HCT116 (cell line): ENCODE results near the gene ANGPT4. TPM values are rescaled to one million over a fixed set of nuclear protein-coding genes. Genes with fewer than 3 reads are reported as not detected.

Experiments used
- ATAC-seq: fragments of 200-7000 bp; cut with Tn5 transposase; 2 replicates; pipeline ENCODE4 v1.9.1; 2020; ENCODE audit warnings: mild to moderate bottlenecking, moderate library complexity
- BruUV-seq: library from RNA; stranded (reverse); fragments of 400-500 nt; replicated peaks from 2 replicates; lab custom pipeline; 2021; lab: Mats Ljungman, UMichigan
- CTCF ChIA-PET: fragments of 300-600 bp; sonication (Branson Sonifier 250); formaldehyde crosslinking; loops from one replicate; lab custom pipeline; 2021; ENCODE audit warnings: antibody characterized with exemption; lab: Charles Lee
- POLR2A ChIA-PET: fragments of 300-600, 350-600 bp; sonication (Branson Sonifier 250); formaldehyde crosslinking; loops from one replicate; lab custom pipeline; 2021; ENCODE audit warnings: antibody characterized with exemption; lab: Charles Lee
- RAD21 ChIA-PET, 2 experiments: fragments of 300-600 bp; sonication (Branson Sonifier 250); formaldehyde crosslinking; loops; one replicate each; lab custom pipeline; 2023; ENCODE audit warnings: low total read pairs in 2 of 2; ENCODE audit not compliant: uncharacterized antibody in 2 of 2, unreplicated experiment in 2 of 2, low non-redundant PET in 1 of 2; lab: Charles Lee
- DNase-seq: peaks from one replicate; pipeline ENCODE4 v3.0.0-alpha.2; 2010; ENCODE audit warnings: low read depth, low spot score
- H2AFZ ChIP-seq: fragments of 200-600 bp; shearing (Covaris generic), sonication (generic); 2 replicates; pipeline ENCODE4 v1.6.1; 2017; ENCODE audit warnings: low read depth, mixed run types, mixed read lengths, antibody characterized with exemption, low read length; ENCODE audit not compliant: poor library complexity, severe bottlenecking
- H3K27ac ChIP-seq: 2 replicates; pipeline ENCODE4 v1.5.1; 2012; ENCODE audit warnings: low read depth, low read length
- H3K27me3 ChIP-seq: fragments of 200-600 bp; sonication (generic); 2 replicates; pipeline ENCODE4 v1.6.1; 2016; ENCODE audit warnings: mixed run types, low read length, mixed read lengths; ENCODE audit not compliant: insufficient read depth
- H3K36me3 ChIP-seq, 2 experiments: fragments of 200-500 bp in 1 of 2; fragments of 200-600 bp in 1 of 2; sonication (Bioruptor generic) in 1 of 2; sonication (generic) in 1 of 2; 2 replicates each; pipeline versions ENCODE4 v1.5.1 to v1.6.1; 2014 to 2016; ENCODE audit warnings: low read length in 2 of 2, inconsistent platforms in 1 of 2, mixed read lengths in 1 of 2, mixed run types in 1 of 2; ENCODE audit not compliant: insufficient read depth in 2 of 2, control insufficient read depth in 1 of 2
- H3K4me1 ChIP-seq, 2 experiments: fragments of 200-600 bp in 1 of 2; sonication (generic) in 1 of 2; 2 replicates each; pipeline versions ENCODE4 v1.5.1 to v1.6.1; 2012 to 2017; ENCODE audit warnings: low read length in 2 of 2, inconsistent platforms in 1 of 2, mild to moderate bottlenecking in 1 of 2, mixed read lengths in 1 of 2, mixed run types in 1 of 2, moderate library complexity in 1 of 2; ENCODE audit not compliant: insufficient read depth in 2 of 2, control insufficient read depth in 1 of 2
- H3K4me2 ChIP-seq: fragments of 200-600 bp; sonication (generic); 2 replicates; pipeline ENCODE4 v1.6.1; 2017; ENCODE audit warnings: mixed run types, low read length, mixed read lengths
- H3K4me3 ChIP-seq, 2 experiments: fragments of 200-600 bp in 1 of 2; sonication (generic) in 1 of 2; replicated peaks in 1 of 2; 2 replicates each; pipeline ENCODE4 v1.5.1; 2011 to 2016; ENCODE audit warnings: low read length in 2 of 2, control low read depth in 1 of 2, low read depth in 1 of 2, mild to moderate bottlenecking in 1 of 2, mixed read lengths in 1 of 2, mixed run types in 1 of 2
- H3K79me2 ChIP-seq: fragments of 200-600 bp; sonication (generic); 2 replicates; pipeline ENCODE4 v1.6.1; 2017; ENCODE audit warnings: mild to moderate bottlenecking, mixed run types, low read length, moderate library complexity, mixed read lengths; ENCODE audit not compliant: insufficient read depth
- H3K9ac ChIP-seq: fragments of 200-600 bp; sonication (generic); 2 replicates; pipeline ENCODE4 v1.6.1; 2016; ENCODE audit warnings: low read length, mixed read lengths
- H3K9me2 ChIP-seq: fragments of 200-600 bp; sonication (generic), shearing (Covaris generic); 2 replicates; pipeline ENCODE4 v1.6.1; 2017; ENCODE audit warnings: mixed run types, mild to moderate bottlenecking, moderate library complexity; ENCODE audit not compliant: insufficient read depth
- H3K9me3 ChIP-seq, 2 experiments: fragments of 200-500 bp in 1 of 2; fragments of 200-600 bp in 1 of 2; sonication (Bioruptor generic) in 1 of 2; sonication (generic) in 1 of 2; 2 replicates each; pipeline ENCODE4 v1.6.1; 2014 to 2017; ENCODE audit warnings: low read length in 2 of 2, mixed read lengths in 2 of 2, inconsistent platforms in 1 of 2, low read depth in 1 of 2, mild to moderate bottlenecking in 1 of 2, mixed run types in 1 of 2, moderate library complexity in 1 of 2; ENCODE audit not compliant: control insufficient read depth in 1 of 2, insufficient read depth in 1 of 2
- H4K20me1 ChIP-seq: fragments of 200-600 bp; sonication (generic), shearing (Covaris generic); 2 replicates; pipeline ENCODE4 v1.6.1; 2017; ENCODE audit warnings: mixed run types, mild to moderate bottlenecking, moderate library complexity; ENCODE audit not compliant: insufficient read depth
- CBX3 ChIP-seq: IDR thresholded peaks from 2 replicates; pipeline ENCODE4 v1.6.1; 2012; ENCODE audit warnings: low read depth
- CEBPB ChIP-seq: IDR thresholded peaks from 2 replicates; pipeline ENCODE4 v1.6.1; 2012; ENCODE audit warnings: low read depth
- CTCF ChIP-seq, 3 experiments: fragments of 200-600 bp in 1 of 3; sonication (generic) in 1 of 3; IDR thresholded peaks in 2 of 3; conservative IDR thresholded peaks in 1 of 3; 2 replicates each; pipeline ENCODE4 v1.5.1; 2012 to 2017; ENCODE audit warnings: low read depth in 2 of 3, low read length in 2 of 3, antibody characterized with exemption in 1 of 3, borderline replicate concordance in 1 of 3, control low read depth in 1 of 3, mild to moderate bottlenecking in 1 of 3, mixed read lengths in 1 of 3, mixed run types in 1 of 3, moderate library complexity in 1 of 3; ENCODE audit not compliant: insufficient read depth in 1 of 3
- EGR1 ChIP-seq: IDR thresholded peaks from 2 replicates; pipeline ENCODE4 v1.6.1; 2012; ENCODE audit warnings: low read depth
- ELF1 ChIP-seq: IDR thresholded peaks from 2 replicates; pipeline ENCODE4 v1.6.1; 2012; ENCODE audit warnings: low read depth, borderline replicate concordance
- EZH2 ChIP-seq: fragments of 200-600 bp; sonication (generic); IDR thresholded peaks from 2 replicates; pipeline ENCODE4 v1.6.1; 2017; ENCODE audit warnings: antibody characterized with exemption, mixed run types
- POLR2AphosphoS5 ChIP-seq: IDR thresholded peaks from 2 replicates; pipeline ENCODE4 v1.6.1; 2011; ENCODE audit warnings: mild to moderate bottlenecking, low read depth, low read length, moderate library complexity
- RAD21 ChIP-seq: IDR thresholded peaks from 2 replicates; pipeline ENCODE4 v1.6.1; 2012; ENCODE audit warnings: low read depth, mild to moderate bottlenecking
- REST ChIP-seq: IDR thresholded peaks from 2 replicates; pipeline ENCODE4 v1.6.1; 2012; ENCODE audit warnings: low read depth
- SIN3A ChIP-seq: IDR thresholded peaks from 2 replicates; pipeline ENCODE4 v1.6.1; 2012; ENCODE audit warnings: low read depth
- SRF ChIP-seq: IDR thresholded peaks from 2 replicates; pipeline ENCODE4 v1.6.1; 2012; ENCODE audit warnings: low read depth
- YY1 ChIP-seq: IDR thresholded peaks from 2 replicates; pipeline ENCODE4 v1.6.1; 2011; ENCODE audit warnings: low read length, low read depth, moderate library complexity, mild to moderate bottlenecking; ENCODE audit not compliant: insufficient replicate concordance; ENCODE audit errors: extremely low read depth
- ZBTB33 ChIP-seq: IDR thresholded peaks from 2 replicates; pipeline ENCODE4 v1.6.1; 2011; ENCODE audit warnings: mild to moderate bottlenecking, low read length, moderate library complexity; ENCODE audit not compliant: insufficient replicate concordance; ENCODE audit errors: extremely low read depth
- ZNF274 ChIP-seq: fragments of 200-500 bp; sonication (Bioruptor generic); IDR thresholded peaks from 2 replicates; pipeline ENCODE4 v1.6.1; 2014; ENCODE audit warnings: mild to moderate bottlenecking, low read depth, low read length, inconsistent platforms
- intact Hi-C: fragments of 100-400 bp; cut with micrococcal nuclease; formaldehyde crosslinking; loops from 2 replicates; pipeline ENCODE4 v1.10.0; 2022
- total RNA-seq: library from RNA; stranded (reverse); gene quantifications from one replicate; pipeline ENCODE4 v1.2.1, GENCODE V29; 2021; ENCODE audit not compliant: unreplicated experiment

ANGPT4 gene
- total RNA-seq, 1 experiment from 2014 or later, result not detected

GRCh38 chr20:940926-941325 is 24.8 kb upstream of the ANGPT4 start:
- POLR2A ChIA-PET, result no interaction called here
- BruUV-seq, result no TSS peak

GRCh38 chr20:939606-940005 is 23.5 kb upstream of the ANGPT4 start:
- ATAC-seq, result no peak
- Histone ChIP-seq H3K27ac (no peak overlapping the region), H3K9ac (no peak overlapping the region), H4K20me1 (no peaks in the 10 kb centered on the region), H3K36me3 (no peaks in the 10 kb centered on the region), H2AFZ (no peak overlapping the region), H3K4me2 (no peak overlapping the region), H3K9me2 (no peaks in the 10 kb centered on the region), H3K9me3 (no peaks in the 10 kb centered on the region), H3K4me3 (no peak overlapping the region), H3K27me3 (no peaks in the 10 kb centered on the region; the same call in 1 of the 2 replicates), H3K4me1 (no peaks in the 10 kb centered on the region), H3K79me2 (no peaks in the 10 kb centered on the region)
- CTCF ChIA-PET, result no interaction called here
- RAD21 ChIA-PET, result no interaction called here
- no peak for TF ChIP-seq REST
- no peak for TF ChIP-seq CTCF (IDR thresholded peaks at IDR 0.05 in 2 of 3, conservative IDR thresholded peaks at IDR 0.05 in 1 of 3; ENCODE audit: borderline replicate concordance in 1 of 3, insufficient read depth in 1 of 3, low read depth in 2 of 3, low read length in 2 of 3)
- no peak for TF ChIP-seq ZNF274
- no peak for TF ChIP-seq SRF
- TF ChIP-seq YY1, result no peak
- DNase-seq, result no peak
- intact Hi-C loops, result no loop called here
- POLR2A ChIA-PET, result no interaction called here
- BruUV-seq, result no TSS peak

More at GRCh38 chr20:940926-941325, 24.8 kb upstream of the ANGPT4 start:
- H3K27me3 ChIP-seq, result no peaks in the 10 kb centered on the region; the same call in 1 of the 2 replicates
- no peaks in the 10 kb centered on the region for H4K20me1 ChIP-seq
- H3K9ac ChIP-seq, result no peak overlapping the region
- H3K4me3 ChIP-seq, result no peak overlapping the region
- no peak overlapping the region for H3K4me2 ChIP-seq
- no peaks in the 10 kb centered on the region for H3K79me2 ChIP-seq
- no peak overlapping the region for H3K27ac ChIP-seq
- no peaks in the 10 kb centered on the region for H3K36me3 ChIP-seq
- H2AFZ ChIP-seq, result no peak overlapping the region
- ChIA-PET CTCF (no interaction called here), RAD21 (interaction anchor here in 1 of 2 experiments (0.5 kb wide), 1 partner anchor 644 kb away, joined by 3 read pairs; no protein-coding TSS in a partner anchor)
- no peak for DNase-seq
- intact Hi-C loops, result no loop called here
- no peak for ATAC-seq
- no peaks in the 10 kb centered on the region for H3K9me2 ChIP-seq
- no peaks in the 10 kb centered on the region for H3K4me1 ChIP-seq
- H3K9me3 ChIP-seq, result no peaks in the 10 kb centered on the region
- TF ChIP-seq ZBTB33 (no peak), CBX3 (no peak), CEBPB (no peak), POLR2AphosphoS5 (no peak), SIN3A (no peak), EGR1 (no peak), EZH2 (no peak), RAD21 (no peak), ELF1 (no peak)
